ENCODE results near the gene CST4.
"Not testable (repeated sequence)": the region's sequence is repeated elsewhere in the genome, so short reads cannot be mapped to it uniquely, and the experiment has no call there.

The CST4 gene

DNA sequence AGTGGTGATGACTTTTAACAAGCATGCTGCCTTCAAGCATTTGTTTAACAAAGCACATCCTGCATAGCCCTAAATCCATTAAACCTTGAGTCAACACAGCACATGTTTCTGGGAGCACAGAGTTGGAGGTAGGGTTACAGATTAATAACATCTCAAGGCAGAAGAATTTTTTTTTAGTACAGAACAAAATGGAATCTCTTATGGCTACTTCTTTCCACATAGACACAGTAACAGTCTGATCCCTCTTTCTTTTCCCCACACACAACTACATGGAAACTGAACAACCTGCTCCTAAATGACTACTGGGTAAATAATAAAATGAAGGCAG is 6.2 kb upstream of the CST4 start:
- H3K4me3 Mint-ChIP-seq; H3K27ac Mint-ChIP-seq; H3K36me3 Mint-ChIP-seq (ENCODE audit: low read depth); H3K9me3 Mint-ChIP-seq; H3K4me1 Mint-ChIP-seq (ENCODE audit: low read depth): not testable (repeated sequence)
- H3K27me3 Mint-ChIP-seq: peaks cover 11% of the 10 kb centered on the region

DNA sequence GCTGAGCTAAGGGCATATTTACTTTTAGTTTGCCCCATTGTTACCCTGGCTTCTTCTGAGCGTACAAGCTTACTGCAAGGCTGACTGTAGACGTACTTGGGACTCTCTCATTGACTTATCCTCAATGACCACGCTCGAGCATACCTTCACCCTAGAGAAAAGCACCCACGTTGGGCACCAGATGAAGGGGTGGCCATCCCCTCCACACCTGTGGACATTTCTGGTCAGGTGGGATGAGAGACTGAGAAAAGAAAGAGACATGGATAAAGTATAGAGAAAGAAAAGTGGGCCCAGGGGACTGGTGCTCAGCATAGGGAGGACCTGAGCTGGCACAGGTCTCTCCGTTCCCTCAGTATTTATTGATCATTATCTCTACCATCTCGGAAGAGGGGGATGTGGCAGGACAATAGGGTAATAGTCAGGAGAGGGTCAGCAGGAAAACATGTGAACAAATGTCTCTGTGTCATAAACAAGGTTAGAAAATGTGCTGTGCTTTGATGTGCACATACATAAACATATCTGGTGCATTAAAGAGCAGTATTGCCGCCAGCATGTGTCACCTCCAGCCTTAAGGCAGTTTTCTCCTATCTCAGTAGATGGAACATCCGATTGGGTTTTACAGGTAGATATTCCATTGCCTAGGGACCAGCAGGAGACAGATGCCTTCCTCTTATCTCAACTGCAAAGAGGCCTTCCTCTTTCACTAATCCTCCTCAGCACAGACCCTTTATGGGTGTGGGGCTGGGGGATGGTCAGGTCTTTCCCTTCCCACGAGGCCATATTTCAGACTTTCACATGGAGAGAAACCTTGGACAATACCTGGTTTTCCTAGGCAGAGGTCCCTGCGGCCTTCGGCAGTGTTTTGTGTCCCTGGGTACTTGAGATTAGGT is 5.6 kb upstream of the CST4 start:
- H3K27me3 Mint-ChIP-seq: peaks cover 11% of the 10 kb centered on the region
- not testable (repeated sequence) for H3K9me3 Mint-ChIP-seq; H3K27ac Mint-ChIP-seq; H3K4me1 Mint-ChIP-seq (ENCODE audit: low read depth); H3K36me3 Mint-ChIP-seq (ENCODE audit: low read depth); H3K4me3 Mint-ChIP-seq

DNA sequence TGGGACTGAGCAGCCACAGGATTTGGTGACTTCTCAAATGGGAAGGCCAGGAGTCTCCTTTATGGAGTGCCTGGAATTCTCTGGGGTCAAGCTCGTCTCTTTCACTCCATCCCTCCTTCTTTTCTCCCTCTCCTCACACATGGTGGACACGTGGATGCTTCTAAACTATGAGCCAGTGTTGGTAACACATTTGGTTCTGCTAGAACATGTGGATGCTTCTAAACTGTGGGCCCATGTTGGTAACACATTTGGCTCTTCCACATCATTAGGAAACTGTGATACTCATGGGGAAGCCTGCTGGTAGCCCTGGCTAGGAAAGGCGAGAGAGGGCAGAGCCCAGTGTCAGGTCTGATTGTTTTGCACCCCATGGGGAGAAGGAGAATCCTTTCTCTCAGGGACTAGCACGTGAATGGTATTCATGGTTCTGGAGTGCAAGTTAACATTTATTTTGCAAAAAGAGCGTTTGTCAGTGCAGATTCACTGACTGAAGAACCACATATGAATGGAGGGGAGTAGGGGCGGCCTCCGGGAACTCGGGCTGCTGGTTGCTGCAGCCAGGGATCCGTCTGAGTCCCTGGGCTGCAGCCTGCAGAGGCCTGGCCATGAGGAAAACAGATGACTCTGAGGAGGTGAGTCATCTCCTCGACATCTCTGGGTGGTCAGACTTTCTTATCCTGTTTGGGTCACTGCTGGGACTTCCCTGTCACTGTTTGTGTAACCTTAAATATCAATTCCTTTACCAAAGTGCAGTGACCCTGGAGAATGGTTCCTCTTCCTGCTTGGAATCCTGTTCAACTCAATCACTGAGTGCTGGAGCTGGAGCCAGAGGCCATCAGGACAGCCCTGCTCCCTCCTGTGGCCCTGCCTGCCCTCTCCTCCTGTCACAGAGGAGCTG is 4.1 kb upstream of the CST4 start:
- H3K9me3 Mint-ChIP-seq; H3K27ac Mint-ChIP-seq; H3K36me3 Mint-ChIP-seq (ENCODE audit: low read depth); H3K27me3 Mint-ChIP-seq; H3K4me1 Mint-ChIP-seq (ENCODE audit: low read depth); H3K4me3 Mint-ChIP-seq: not testable (repeated sequence)

DNA sequence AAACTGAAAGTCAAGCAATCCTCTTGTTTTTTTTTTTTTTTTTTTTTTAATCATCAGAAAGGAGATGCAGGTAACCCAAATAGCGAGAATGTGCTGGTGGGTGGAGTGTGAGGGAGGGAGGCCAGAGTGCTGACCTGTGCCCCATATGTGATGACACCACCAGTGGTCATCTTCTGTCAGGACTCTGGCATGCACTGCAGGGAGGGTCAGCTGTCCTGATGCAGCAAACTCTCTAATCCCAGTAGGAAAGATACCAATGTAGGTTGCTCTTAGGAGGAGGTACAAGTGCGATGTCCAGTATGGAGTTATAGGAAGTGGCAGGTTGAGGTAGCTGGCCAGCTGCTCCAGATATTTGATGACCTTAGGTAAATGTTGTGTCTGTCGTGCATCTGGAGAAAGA is 2.8 kb upstream of the CST4 start:
- H3K9me3 Mint-ChIP-seq: no peaks in the 10 kb centered on the region
- peaks cover 7% of the 10 kb centered on the region for H3K27me3 Mint-ChIP-seq
- H3K4me3 Mint-ChIP-seq: no peak overlapping the region
- no peak overlapping the region for H3K27ac Mint-ChIP-seq
- H3K4me1 Mint-ChIP-seq (ENCODE audit: low read depth): no peaks in the 10 kb centered on the region
- no peaks in the 10 kb centered on the region for H3K36me3 Mint-ChIP-seq (ENCODE audit: low read depth)

DNA sequence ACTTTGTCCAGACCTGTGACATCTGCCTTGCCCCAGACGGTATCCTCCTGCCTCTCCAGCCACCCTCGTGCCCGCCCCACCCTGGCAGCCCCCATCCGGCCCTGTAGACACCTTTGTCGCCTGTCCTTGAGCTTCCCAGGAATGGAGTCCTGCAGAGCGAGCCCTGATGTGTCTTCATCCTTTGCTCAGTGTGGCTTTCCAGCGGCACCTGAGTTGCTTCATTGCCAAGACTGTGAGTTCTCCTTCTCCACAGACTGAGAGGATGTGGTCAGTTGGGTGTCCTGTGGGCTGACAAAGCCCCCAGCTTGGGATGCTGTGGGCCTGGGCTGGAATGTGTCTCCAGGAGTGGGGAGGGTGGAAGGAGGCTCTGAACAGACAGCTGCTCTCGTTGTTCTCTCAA is 1.7 kb upstream of the CST4 start:
- no peaks in the 10 kb centered on the region for H3K4me1 Mint-ChIP-seq (ENCODE audit: low read depth)
- H3K36me3 Mint-ChIP-seq (ENCODE audit: low read depth): no peaks in the 10 kb centered on the region
- H3K27me3 Mint-ChIP-seq: peaks cover 7% of the 10 kb centered on the region
- no peak overlapping the region for H3K4me3 Mint-ChIP-seq
- H3K9me3 Mint-ChIP-seq: no peaks in the 10 kb centered on the region
- no peak overlapping the region for H3K27ac Mint-ChIP-seq

DNA sequence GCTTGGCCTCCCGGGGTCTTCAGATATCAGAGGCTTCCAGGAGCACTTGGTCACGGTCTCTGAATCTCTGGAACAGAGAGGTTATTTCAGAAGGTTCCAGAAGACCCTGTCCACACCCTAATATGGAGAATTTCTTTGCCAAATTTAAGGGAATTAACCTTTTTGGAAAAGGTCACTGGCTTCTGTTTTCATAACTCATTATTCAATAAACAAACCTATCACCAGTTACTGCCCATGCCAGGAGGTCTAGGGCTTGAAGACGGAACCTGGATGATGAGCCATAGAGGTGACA is 507 bp upstream of the CST4 start:
- Mint-ChIP-seq H3K27ac (no peak overlapping the region), H3K27me3 (peaks cover 7% of the 10 kb centered on the region), H3K4me1 (ENCODE audit: low read depth) (no peaks in the 10 kb centered on the region), H3K36me3 (ENCODE audit: low read depth) (no peaks in the 10 kb centered on the region), H3K4me3 (no peak overlapping the region), H3K9me3 (no peaks in the 10 kb centered on the region)

DNA sequence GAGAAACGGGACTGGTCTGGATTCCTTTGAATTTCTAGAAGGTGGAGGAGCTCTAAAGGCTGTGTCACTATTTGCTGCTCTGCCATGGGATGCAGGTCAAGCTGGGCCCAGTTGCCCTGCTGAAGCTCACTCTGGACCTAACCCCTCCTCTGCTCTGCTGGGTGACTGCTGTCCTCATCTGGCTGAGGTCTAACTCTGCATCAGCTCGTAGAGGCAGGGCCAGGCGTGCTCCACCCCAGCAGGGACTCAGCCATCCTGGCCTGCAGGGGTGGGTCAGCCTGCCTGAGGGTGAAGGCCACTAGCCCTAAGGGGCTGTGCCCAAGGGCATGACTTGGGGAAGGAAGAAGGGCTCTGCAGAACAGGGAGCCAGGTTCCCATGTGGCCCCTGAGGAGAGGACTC is 852 bp downstream of the CST4 start:
- Mint-ChIP-seq H3K4me3 (no peak overlapping the region), H3K36me3 (ENCODE audit: low read depth) (no peaks in the 10 kb centered on the region), H3K27me3 (peaks cover 3% of the 10 kb centered on the region), H3K9me3 (no peaks in the 10 kb centered on the region), H3K27ac (no peak overlapping the region), H3K4me1 (ENCODE audit: low read depth) (no peaks in the 10 kb centered on the region)

DNA sequence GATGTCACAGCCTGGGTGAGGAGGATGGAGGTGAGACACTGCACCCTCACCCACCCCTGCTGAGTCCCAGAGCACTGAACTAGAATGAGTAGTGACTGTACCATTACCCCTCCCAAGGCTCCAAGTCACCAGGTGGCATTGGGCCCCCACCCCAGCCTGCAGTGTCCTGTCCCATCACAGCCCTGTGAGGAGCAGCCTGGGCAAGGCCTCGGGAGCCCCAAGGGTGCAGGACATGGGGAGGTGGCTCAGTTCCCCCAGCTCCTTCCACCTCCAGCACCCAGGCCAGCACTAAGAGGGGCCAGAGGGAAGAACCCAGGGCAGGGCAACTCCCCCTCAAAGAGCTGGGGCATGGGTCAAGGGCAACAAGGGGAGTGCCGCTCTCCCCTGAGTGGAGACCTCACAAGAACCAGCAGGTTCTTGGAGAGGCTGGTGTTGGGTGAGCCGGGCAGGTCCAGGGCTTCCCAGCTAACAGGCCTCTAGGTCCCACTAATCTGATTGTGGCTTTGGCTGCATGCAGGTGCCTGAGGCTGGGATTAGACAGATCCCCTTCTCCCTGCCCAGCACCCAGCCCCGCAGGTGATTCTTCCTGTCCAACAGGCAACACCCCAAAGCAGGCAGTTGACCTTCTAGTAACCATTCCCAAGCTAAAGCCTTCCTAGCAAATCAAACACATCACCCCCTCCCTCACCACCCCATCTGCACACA is 2.6 kb downstream of the CST4 start:
- Mint-ChIP-seq H3K9me3 (no peaks in the 10 kb centered on the region), H3K36me3 (ENCODE audit: low read depth) (no peaks in the 10 kb centered on the region), H3K27ac (no peak overlapping the region), H3K27me3 (peaks cover 3% of the 10 kb centered on the region), H3K4me1 (ENCODE audit: low read depth) (no peaks in the 10 kb centered on the region), H3K4me3 (no peak overlapping the region)

DNA sequence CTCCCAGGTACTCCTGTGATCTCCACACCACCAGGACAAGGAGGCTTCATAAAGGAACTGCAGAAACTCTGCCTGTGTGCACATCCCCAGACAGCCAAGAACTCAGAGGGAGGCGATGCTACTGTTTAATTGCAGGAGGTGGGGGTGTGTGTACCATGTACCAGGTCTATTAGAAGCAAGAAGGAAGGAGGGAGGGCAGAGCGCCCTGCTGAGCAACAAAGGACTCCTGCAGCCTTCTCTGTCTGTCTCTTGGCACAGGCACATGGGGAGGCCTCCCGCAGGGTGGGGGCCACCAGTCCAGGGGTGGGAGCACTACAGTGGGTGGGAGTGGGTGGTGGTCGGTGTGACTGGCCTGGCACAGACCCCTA is 3.3 kb downstream of the CST4 start:
- H3K9me3 Mint-ChIP-seq; H3K27ac Mint-ChIP-seq; H3K27me3 Mint-ChIP-seq; H3K4me1 Mint-ChIP-seq (ENCODE audit: low read depth); H3K4me3 Mint-ChIP-seq; H3K36me3 Mint-ChIP-seq (ENCODE audit: low read depth): not testable (repeated sequence)

DNA sequence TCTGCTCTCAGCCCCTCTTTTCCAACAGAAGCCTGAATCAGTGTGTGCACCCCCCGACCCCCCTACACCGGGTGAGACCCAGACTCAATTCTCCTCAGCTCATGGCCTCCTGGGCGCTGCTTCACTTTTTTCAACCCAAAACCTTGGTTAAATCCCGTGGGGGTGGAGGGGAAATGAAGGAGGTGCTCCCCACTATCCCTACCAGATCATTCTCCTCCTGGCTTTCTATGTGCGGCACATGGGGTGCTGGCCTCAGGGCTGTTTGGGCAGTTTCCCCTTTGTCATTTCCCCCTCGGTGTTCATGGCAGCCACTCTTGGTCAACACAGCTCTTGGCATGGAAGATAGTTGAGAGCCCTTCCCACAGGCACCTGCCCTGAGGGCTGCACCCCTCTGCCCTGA is 4.6 kb downstream of the CST4 start:
- no peaks in the 10 kb centered on the region for H3K9me3 Mint-ChIP-seq
- H3K36me3 Mint-ChIP-seq (ENCODE audit: low read depth): no peaks in the 10 kb centered on the region
- peaks cover 8% of the 10 kb centered on the region for H3K27me3 Mint-ChIP-seq
- no peak overlapping the region for H3K27ac Mint-ChIP-seq
- no peak overlapping the region for H3K4me3 Mint-ChIP-seq
- H3K4me1 Mint-ChIP-seq (ENCODE audit: low read depth): no peaks in the 10 kb centered on the region

DNA sequence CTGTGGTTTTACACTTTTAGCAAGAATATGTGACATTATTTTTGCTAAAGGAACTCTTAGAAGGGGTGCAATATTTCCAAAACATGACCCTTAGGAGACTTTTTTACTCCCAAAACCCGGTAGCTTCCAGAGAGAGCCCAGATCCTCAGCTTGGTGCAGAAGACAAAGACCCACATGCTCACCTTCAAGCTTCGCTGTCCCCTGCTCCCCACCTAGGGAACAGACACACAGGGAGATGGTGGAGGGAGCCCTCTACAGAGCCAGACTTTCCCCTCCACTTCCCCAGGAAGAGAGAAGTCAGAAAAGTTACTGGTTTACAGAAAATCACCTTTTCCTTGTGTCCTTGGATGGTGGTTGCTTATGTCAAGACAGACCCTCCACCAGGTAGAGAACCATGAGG is 5.0 kb downstream of the CST4 start:
- H3K9me3 Mint-ChIP-seq: no peaks in the 10 kb centered on the region
- H3K36me3 Mint-ChIP-seq (ENCODE audit: low read depth): no peaks in the 10 kb centered on the region
- peaks cover 8% of the 10 kb centered on the region for H3K27me3 Mint-ChIP-seq
- no peak overlapping the region for H3K4me3 Mint-ChIP-seq
- H3K27ac Mint-ChIP-seq: no peak overlapping the region
- no peaks in the 10 kb centered on the region for H3K4me1 Mint-ChIP-seq (ENCODE audit: low read depth)

DNA sequence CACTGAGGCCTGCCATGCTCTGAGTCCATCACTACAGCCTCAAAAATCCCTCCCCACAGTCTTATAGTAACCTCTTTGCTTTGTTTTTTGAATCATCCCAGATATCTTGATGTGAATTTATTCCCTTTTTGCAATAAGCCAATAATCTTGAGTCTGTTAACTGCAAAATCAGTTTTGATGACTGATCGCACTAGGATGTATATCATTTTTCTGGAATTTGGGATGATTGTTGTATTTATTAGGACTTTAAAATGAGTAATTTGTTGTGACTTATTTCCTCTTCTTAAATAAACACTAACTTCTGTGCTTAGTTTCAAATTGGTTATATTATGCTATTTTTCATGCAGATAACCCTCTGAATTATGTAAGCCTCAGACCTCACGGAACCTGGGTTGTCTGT is 5.6 kb downstream of the CST4 start:
- peaks cover 8% of the 10 kb centered on the region for H3K27me3 Mint-ChIP-seq
- H3K4me3 Mint-ChIP-seq: no peak overlapping the region
- H3K36me3 Mint-ChIP-seq (ENCODE audit: low read depth): no peaks in the 10 kb centered on the region
- no peaks in the 10 kb centered on the region for H3K4me1 Mint-ChIP-seq (ENCODE audit: low read depth)
- H3K27ac Mint-ChIP-seq: no peak overlapping the region
- H3K9me3 Mint-ChIP-seq: no peaks in the 10 kb centered on the region

DNA sequence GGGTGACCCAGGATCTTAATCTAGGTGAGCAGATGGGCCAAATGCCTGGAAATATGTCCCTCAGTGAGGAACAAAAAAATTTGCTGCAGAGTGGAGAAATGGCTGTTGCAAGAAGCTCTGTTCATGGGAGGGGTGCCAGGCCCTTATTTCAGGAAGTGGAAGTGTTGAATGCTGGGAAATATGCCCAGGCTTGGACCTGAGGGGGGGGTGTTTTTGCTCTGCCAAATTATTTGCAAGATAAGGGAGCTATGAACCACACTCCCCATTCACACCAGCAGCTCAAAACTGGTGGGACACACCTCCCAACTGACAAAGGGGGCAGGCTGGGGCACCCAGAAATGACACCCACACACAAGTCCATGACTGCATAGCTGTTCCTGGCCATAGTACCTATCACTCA is 8.7 kb downstream of the CST4 start:
- H3K4me1 Mint-ChIP-seq (ENCODE audit: low read depth): no peaks in the 10 kb centered on the region
- no peak overlapping the region for H3K27ac Mint-ChIP-seq

DNA sequence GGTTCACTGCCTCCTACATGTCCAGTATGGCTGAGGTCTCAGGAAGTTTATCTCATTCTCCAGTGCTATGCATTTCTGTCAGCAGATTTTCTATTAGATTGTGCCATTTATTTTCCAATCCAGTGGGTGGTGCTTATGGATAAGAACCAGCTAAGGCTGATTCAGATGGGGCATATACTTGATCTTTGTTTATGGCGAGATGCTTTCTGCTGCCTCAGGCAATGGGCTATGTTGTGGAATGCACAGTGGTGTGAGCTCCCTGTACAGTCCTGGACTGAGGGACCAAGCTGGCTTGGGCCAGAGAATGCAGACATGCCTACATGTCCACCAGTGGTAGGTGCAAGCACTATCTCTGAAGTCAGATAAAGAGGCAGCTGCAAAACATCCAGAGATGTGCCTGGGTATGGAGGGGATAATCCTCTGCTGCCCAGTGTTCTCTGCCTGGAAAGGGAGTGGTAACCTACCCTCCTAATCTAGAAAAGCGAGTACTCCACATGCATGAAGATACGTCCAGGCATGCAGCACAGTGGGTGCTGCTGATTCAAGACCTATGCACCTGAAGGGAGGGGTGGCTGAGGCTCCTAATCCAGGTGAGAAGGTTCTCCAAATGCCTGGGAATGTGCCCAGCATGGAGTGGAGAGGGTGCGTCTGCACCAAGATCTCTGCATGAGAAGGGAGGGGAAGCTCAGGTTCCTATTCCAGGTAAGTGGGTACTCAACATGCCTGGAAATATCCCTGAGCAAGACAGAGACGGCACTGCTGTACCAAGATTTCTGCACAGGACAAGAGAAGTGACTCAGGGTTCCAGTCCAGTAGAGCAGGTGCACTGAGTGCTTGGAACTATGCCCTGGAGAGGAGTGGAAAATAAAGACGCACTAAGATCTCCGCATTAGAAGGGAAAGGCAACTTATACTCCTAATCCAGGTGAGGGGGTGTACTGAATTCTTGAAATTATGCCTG is 9.4 kb downstream of the CST4 start:
- H3K27me3 Mint-ChIP-seq: peaks cover 16% of the 10 kb centered on the region
- H3K9me3 Mint-ChIP-seq: no peaks in the 10 kb centered on the region
- no peak overlapping the region for H3K4me3 Mint-ChIP-seq
- no peaks in the 10 kb centered on the region for H3K36me3 Mint-ChIP-seq (ENCODE audit: low read depth)
- H3K4me1 Mint-ChIP-seq (ENCODE audit: low read depth): no peaks in the 10 kb centered on the region
- no peak overlapping the region for H3K27ac Mint-ChIP-seq

More for the DNA sequence above, 8.7 kb downstream of the CST4 start:
- Mint-ChIP-seq H3K9me3 (no peaks in the 10 kb centered on the region), H3K4me3 (no peak overlapping the region), H3K36me3 (ENCODE audit: low read depth) (no peaks in the 10 kb centered on the region), H3K27me3 (peaks cover 16% of the 10 kb centered on the region)
